Measurements from ENCODE around the gene HEXD.
"Not testable (repeated sequence)": the region's sequence is repeated elsewhere in the genome, so short reads cannot be mapped to it uniquely, and the experiment has no call there.

HEXD gene

DNA sequence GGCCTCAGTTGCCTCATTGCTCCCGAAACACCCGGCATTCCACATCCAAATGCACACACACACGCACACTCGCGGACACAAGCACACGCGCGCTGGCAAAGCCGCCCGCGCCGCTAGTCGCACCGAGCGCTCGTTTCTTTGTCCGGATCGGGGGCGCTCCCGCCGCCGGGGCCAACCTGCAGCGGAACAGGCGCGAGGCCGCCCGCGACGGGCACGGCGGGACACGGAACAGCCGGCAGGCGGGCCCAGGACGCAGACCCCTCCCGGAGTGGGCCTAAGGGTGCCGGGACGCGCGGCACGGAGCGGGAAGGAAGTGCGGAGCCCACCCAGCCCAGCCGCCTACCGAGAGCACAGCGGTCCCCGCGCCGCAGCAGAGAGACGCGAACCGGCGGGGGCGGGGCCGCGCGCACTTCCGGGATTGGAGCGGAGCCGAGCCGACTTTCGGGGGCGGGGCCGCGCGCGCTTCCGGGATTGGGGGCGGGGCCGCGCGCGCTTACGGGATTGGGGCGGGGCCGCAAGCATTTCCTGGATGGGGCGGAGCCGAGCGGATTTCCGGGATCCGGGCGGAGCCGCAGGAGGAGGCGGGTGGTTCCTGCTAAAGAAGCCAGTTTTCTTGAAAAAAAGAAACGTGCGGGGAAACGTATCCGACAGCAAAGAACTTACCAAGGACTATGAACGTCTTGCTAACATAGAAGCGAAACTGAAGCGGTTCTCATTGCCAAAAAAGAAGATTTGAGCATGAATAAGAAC, 32.4 kb downstream of the HEXD start, which contains the start of gene CYBC1:
Gene CYBC1, minus strand, starts transcription at position 396 of the 750 bp plus-strand sequence. CDS start 1,498 bp downstream, outside the sequence.
- FAIRE-seq, result no peak
- DNase-seq (ENCODE audit: insufficient read length, low spot score), result peak; percentile 85

DNA sequence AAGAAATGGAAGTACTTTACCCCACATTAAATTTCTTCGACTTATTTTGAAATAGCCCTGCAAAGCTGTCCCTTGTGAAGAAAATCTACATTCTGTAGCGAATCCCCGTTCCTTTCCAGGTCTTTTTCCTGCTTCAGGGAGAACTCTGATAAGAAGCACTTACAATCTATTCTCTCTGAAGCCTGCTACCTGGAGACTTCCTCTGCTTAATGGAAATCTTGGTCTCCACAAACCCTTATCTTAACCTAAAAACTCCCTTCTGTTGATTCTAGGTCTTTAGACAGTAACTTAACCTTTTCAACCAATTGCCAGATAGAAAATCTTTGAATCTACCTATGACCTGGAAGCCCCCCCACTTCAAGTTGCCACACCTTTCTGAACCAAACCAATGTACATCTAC, 34.0 kb downstream of the HEXD start:
- FAIRE-seq, result no peak
- DNase-seq (ENCODE audit: insufficient read length, low spot score), result no peak

DNA sequence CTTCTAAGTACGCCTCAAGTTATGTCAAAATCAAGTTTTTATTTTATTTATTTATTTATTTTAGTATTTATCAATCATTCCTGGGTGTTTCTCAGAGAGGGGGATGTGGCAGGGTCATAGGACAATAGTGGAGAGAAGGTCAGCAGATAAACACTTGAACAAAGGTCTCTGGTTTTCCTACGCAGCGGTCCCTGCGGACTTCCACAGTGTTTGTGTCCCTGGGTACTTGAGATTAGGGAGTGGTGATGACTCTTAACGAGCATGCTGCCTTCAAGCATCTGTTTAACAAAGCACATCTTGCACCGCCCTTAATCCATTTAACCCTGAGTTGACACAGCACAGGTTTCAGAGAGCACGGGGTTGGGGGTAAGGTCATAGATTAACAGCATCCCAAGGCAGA, 35.0 kb downstream of the HEXD start:
- not testable (repeated sequence) for FAIRE-seq; DNase-seq (ENCODE audit: insufficient read length, low spot score)

DNA sequence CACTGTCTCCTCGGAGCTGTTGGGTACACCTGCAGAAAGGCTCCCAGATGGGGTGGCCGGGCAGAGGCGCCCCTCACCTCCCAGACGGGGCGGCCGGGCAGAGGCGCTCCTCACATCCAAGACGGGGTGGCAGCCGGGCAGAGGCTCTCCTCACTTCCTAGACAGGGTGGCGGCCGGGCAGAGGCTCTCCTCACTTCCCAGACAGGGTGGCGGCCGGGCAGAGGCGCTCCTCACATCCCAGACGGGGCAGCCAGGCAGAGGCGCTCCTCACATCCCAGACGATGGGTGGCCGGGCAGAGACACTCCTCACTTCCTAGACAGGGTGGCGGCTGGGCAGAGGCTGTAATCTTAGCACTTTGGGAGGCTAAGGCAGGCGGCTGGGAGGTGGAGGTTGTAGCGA, 35.6 kb downstream of the HEXD start:
- DNase-seq (ENCODE audit: insufficient read length, low spot score); FAIRE-seq: not testable (repeated sequence)

DNA sequence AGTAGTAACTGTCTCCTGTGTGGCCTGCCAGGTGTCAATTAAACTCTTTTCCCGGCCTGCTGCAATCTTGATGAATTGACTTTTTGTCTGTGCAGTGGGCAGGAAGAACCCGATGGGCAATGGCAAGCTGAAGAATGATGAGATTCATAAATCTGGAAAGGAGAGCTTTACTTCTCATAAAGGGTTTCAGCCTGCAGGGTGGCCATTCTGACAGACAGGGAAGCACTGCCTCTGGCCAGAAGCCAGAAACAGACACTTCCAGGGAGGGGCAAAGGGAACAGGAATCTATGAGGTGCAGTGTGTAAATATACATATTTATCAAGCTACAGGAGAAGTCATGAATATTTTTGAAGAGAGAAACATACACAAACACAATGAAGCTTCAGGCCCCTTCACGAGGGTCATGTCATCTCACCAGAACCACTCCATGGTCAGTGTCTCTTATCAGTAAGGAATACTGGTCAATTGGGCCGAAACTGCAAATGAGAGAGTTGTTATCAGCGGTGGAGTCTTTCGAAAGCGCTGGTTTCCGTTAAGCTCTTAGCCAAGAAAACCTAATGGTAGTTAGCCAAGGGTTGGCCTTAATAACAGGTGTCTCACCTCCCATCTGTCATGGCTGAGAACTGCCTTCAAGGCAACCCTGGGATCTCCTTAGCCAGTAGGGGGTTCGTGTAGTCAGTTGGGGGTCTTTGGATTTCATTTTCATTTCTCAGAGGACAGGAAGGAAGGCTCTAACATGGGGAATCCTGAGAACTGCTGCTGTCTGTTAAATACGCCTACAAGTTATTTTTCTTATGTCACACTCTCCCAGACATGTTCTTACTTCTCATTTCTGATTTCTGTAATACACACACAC, 39.2 kb downstream of the HEXD start:
- FAIRE-seq (no peak), DNase-seq (ENCODE audit: insufficient read length, low spot score) (no peak)

DNA sequence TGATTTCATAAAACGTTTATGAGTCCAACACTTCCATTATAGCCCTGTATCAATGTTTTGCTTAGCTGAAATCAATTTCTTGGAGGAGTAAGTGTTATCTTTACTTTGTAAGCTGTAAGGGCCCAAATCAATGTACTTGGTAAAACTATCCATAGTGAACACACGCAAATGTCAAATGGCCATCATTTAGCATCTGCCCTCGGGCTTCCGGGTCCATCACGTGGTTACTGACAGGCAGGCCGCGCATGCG, 39.7 kb downstream of the HEXD start:
- DNase-seq (ENCODE audit: insufficient read length, low spot score) (no peak), FAIRE-seq (no peak)

DNA sequence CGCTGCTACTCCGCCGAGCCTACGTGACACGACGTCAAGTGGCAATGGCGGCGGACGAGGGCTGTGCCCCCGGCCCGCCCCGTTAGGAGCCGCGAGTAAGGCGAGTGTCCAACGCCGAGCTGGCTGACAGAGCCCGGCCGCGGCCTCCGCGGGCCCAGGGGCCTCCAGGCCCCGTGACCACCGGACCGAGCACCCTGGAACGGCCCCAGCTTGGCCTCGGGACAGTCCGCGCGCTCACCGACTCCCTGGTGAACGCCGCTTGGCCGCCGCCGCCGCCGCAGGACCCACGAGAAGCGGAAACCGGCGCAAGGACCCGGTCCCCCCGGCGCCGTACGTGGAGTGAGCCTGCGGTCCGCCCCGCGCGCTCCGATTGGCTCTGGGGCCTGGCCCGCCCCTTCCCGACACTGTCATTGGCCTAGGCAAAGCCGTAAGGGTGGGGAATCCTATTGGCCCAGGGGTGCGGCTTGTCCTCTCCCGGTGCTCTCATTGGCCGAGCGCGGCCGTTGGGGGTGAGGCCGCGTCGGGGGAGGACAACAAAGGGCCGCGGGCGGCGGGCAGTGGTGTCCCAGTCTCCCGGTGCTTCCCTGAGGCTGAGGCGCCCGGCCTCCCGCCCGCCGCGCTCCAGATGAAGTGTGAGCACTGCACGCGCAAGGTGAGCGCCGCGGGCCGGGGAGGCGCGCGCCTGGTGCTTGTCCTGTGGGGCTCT, 40.2 kb downstream of the HEXD start, which contains the start of gene NARF:
Gene NARF, plus strand, starts transcription at position 563 of the 706 bp plus-strand sequence. Its CDS starts 63 bp downstream, at position 626.
- FAIRE-seq (peak; percentile 96), DNase-seq (ENCODE audit: insufficient read length, low spot score) (peak; percentile 98)

DNA sequence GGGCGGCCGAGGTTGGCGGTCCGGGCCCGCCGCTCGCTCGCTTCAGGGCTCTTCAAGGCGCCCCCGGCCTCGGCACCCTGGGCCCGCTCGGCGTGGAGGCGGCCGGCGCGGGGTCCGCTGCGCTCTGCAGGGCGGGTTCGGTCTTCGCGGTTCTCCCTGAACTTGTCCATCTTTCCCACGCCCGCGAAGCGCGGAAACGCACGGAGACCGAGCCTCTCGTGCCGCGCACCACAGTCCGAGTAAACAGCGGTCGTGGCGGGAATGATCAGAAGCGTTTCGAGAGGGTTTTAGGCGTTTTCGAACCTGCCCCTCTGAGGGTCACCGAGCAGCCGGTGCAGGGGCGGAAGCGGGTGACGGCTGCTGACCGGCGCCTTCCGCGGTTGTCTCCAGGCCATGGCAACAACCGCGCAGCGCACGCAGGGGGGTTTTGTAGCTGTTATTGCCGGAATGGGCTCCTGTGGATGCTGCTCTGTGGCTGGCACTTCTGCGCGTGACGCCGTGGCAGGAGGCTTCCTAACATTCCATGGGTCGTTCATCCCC, 40.8 kb downstream of the HEXD start:
- peak; percentile 12 for DNase-seq (ENCODE audit: insufficient read length, low spot score)
- FAIRE-seq, result no peak

DNA sequence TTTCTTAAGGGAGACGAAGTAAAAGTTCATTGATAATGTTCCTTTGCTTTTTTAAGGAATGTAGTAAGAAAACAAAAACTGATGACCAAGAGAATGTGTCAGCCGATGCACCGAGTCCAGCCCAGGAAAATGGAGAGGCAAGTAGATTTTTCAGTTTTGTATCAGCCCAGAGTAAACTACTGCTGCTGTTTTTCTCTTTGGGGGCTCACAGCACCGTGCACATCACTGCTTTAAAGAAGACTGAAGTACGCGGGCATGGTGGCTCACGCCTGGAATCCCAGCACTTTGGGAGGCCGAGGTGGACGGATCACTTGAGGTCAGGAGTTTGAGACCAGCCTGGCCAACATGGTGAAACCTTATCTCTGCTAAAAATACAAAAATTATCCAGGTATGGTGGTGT, 41.8 kb downstream of the HEXD start:
- FAIRE-seq; DNase-seq (ENCODE audit: insufficient read length, low spot score): not testable (repeated sequence)

DNA sequence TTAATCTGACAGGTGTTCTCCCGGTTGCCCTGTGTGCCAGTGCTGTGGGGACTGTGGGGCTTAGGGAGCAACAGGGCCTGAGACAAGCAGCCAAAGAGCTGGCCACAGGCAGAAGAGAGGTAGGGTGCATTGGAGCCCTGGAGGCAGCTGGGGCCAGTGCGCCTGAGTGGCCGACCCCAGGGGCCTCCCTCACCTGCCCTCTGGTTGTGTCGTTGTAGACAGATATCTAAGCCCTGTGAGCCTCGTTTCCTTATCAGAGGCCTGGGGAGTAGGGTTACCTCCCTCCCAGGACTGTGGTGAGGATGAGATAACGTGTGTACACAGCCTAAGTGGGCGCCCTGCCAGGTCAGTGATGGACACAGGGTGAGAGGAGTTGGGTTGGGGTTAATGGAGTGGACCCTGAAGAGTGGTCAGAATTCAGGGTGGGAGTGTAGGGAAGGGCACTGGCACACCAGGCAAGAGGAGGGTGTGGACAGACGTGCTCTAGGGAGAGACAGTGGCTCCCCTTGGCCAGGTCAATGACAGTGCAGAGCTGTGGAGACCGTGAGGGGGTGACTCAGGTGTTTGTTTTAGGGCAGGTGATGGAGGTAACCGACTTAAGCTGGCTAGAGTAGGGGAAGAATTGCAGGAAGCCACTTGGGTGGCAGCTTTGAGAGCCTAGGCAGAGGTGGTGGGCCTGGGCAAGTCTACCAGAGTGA, 43.8 kb downstream of the HEXD start:
- no peak for FAIRE-seq
- no peak for DNase-seq (ENCODE audit: insufficient read length, low spot score)

DNA sequence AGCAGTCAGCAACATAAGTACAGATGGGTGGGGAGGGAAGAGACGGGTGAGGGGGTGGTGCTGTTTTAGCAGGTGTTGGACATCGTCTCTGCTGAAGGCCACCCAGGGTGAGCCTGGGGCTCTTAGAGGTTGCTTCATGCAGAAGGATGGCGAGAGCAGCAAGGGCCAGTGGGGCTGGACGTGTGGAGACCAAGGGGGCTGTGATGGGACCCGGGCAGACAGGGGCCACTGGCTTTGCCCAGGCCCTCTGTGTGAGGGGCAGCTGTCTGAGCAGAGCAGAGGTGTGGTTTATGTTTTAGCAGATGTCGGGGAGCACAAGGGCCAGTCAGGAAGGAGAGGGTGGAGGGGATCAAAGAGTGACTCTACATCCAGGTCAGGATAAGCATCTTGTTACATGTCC, 45.2 kb downstream of the HEXD start:
- DNase-seq (ENCODE audit: insufficient read length, low spot score), result no peak
- no peak for FAIRE-seq

DNA sequence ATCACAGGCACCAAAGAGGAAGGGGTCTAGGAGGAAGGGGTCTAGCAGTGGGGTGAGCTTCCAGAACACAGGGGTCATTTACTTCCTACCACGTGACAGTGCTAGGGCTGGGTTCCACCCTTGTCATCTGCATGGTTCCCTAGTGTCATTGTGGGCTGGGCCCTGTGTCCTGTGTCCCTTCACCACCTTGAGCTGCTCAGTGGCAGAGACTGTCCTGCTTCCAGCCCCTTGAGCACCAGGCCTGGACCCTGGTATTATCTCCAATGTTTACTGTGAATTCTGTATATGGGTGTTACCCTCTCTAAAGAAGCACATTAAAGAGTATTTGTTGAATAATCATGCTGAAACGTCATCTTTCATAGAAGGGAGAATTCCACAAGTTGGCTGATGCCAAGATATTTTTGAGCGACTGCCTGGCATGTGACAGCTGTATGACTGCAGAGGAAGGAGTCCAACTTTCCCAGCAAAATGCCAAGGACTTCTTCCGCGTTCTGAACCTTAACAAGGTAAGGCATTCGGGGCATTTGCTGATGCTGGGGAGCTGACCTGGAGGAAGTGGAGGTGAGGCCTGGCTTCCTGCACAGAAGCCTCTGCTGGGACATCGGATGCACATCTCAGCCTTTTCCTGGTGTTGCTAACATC, 45.9 kb downstream of the HEXD start:
- no peak for FAIRE-seq
- no peak for DNase-seq (ENCODE audit: insufficient read length, low spot score)

DNA sequence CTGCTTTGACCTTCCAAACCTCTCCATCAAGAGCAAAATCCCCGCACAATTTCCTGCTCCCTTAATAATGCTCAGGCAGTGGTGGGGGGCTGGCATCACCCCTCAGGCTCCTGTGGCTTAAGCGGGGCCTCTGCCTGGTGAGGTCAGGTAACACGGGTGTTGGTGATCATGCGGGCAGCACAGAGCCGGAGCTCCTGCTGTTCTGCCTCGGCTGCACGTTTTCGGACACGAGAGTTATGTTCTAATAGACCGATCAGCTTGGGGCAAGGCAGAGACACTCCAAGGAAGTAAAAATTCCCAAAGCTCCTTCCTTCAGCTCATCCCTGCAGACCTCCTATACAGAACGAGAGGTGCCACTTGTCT, 46.4 kb downstream of the HEXD start:
- no peak for DNase-seq (ENCODE audit: insufficient read length, low spot score)
- no peak for FAIRE-seq

DNA sequence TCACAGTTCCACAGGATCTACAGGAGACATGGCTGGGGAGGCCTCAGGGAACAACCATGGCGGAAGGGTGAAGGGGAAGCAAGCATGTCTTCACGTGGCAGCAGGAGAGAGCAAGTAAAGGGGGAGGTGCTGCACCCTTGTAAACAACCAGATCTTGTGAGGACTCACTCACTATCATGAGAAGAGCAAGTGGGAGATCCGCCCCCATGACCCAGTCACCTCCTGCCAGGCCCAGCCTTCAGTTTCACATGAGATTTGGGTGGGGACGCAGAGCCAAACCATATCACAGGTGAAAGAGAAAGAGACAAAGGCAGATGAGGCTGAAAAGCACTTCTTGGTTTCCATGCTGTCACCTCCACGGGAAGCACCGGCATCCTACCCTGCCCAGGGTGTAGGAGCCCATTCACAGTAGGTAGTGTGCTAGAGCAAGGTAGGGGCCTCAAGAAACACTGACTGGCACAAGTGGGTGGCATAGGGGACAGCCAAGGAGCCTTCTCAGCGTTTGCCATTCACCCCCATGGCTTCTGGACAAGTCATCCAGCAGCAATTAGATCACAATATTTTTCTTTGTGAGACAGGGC, 47.0 kb downstream of the HEXD start:
- FAIRE-seq, result no peak

DNA sequence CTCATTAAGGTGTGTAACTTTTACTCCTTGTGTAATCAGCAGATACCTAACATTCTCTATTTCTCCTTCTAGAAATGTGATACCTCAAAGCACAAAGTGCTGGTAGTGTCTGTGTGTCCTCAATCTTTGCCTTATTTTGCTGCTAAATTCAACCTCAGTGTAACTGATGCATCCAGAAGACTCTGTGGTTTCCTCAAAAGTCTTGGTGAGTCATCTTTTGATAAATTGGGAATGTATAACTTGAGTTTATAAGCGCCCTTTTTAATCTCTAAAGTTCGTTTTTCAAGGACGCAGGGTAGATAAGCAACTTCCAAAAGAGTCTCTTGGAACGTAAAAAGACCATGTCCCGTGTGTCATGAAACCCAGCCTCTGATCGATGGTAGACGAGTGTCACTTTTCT, 50.5 kb downstream of the HEXD start:
- FAIRE-seq (no peak), DNase-seq (ENCODE audit: insufficient read length, low spot score) (no peak)

More for the DNA sequence above, 47.0 kb downstream of the HEXD start:
- DNase-seq (ENCODE audit: insufficient read length, low spot score), result no peak

DNA sequence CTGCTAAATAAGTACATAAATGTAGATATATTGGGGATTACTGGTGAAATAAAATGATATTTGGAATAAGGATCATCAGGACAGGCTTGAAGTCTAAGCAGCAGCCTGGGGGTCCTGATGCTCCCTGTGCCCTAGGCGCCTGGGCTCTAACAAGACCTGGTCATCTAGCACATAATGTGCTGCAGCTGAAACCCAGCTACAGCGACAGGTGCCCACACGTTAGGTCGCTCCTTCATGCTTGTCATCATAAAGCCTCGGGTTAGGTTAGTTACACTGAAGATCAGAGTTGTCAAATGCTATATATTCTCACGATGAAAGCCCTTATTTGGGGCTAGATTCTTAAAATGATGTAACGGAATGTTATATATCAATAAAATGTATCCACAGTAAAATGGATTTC, 51.9 kb downstream of the HEXD start:
- DNase-seq (ENCODE audit: insufficient read length, low spot score) (no peak), FAIRE-seq (no peak)

DNA sequence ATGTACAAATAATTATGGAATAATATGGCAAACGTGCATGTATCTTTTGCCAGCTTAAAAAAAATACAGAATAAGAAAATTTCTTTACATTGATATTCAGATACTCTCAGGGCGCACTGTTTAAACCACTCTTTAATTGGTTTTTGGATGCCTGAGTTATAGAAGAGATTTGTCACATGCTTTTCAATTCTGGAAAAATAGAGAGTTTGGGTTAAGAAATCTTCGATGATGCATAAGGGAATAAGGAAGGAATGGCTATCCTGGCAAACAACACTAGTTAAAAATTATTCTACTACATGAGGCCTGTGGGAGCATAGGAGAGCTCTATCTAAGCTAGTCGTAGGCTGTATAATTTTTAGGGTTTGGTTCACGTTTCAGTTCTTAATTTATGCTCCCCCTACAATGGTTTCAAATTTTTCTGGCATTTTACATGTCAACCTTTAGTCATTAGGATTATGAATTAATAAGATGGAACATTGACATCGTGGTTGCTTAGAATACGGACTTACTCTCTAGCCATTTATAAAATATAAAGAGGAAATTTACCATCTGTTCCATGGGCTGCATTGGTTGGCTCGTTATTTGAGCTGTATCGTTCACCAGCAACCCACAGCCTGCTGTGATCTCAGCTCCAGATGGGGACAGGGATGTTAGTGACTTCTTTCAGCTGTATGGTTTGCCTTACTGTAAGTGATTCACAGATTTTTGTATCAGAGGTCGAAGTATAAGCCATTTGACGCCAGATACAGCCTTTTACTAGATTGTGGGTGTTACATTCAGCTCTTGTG, 56.3 kb downstream of the HEXD start:
- no peak for DNase-seq (ENCODE audit: insufficient read length, low spot score)
- FAIRE-seq, result no peak

DNA sequence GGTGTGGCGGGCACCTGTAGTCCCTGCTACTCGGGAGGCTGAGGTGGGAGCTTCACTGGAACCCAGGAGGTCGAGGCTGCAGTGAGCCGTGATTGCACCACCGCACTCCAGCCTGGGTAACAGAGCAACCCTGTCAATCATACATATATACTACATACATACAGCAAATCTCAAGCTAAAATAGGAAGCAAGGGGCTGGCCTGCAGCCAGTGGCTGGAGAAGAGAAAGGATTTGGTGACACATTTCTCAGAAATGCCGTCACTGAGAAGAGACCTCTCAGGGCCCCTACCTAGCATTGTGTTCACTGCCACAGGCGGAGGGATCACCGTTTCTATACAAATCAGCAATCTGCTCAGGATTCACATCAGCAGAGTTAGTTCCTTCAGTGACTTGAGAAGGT, 57.3 kb downstream of the HEXD start:
- DNase-seq (ENCODE audit: insufficient read length, low spot score), result no peak
- no peak for FAIRE-seq

DNA sequence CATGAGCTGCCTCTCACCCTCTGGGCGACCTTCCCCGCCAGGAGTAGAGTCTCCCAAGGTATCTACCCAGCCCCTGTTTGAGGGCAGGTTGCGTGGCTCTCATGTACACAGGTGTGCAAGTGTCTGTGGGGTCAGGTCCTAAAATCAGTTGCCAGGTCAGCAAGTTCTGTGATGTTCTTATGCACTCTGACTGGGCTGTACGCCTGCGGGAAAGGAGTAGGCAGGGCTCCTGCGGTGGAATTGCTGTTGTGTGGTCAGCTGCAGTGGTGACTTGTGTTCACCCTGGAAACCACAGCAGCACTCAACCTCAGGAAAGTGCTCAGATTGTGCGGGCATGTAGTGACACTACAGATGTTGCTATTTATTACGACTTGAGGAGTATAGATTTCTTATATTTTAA, 59.8 kb downstream of the HEXD start:
- DNase-seq (ENCODE audit: insufficient read length, low spot score) (no peak), FAIRE-seq (no peak)

Measured in HTR-8/SVneo (cell line).